NCI-H1694 treated with DMSO at 0.1 percent for 48 hours (cell line): ENCODE data around the gene MAFG.
"Not testable (repeated sequence)": the region's sequence is repeated elsewhere in the genome, so short reads cannot be mapped to it uniquely, and the experiment has no call there.

Experiments
- DNase-seq: peaks from one replicate; lab custom pipeline; 2025; lab: John Stamatoyannopoulos, UW

MAFG gene

DNA sequence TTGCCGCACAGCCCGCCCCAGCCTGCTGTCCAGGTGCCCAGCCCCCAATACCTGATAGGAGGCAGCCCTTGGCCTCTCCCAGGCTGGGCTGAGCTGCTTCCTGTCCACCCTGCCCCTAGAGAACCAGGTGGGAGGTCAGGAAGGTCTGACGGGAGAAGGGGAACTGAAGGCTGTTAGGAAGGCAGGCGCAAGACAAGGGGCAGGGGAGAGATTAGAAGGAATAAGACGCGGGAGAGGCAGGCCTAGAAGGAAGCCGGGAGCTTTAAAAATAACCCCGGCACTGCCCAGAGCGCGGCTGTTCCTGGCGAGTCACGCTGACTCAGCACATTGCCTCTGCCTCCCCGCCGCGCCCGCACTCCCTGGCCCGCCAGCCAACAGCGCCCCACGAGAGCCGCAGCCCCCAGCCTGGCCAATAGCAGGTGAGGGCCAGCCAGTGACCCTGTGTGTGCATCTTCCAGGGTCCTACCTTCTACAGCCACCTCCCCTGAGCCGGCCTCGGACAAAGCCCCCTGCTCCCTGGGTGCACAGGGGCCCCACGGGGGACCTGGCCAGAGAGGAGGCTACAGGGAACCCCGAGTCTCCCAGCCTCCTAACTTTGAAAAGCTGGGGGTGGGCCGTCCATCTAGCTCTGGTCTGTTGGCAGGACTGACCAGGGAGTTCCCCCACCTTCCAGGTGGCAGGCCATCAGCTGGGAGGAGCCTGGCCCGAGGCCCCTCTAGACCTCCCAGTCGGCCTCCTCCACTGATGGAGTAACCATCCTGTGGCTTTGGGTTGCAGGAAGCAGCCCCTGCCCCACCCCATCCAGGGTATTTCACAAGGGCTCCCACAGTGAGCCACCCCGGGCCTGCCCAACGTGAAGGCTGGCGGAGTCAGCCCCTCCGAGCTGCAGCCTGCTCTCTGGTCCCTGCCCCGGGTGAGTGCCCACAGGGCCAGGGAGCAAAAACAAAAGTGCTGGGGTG lies 4.0 kb downstream of the MAFG start:
- no peak for DNase-seq

DNA sequence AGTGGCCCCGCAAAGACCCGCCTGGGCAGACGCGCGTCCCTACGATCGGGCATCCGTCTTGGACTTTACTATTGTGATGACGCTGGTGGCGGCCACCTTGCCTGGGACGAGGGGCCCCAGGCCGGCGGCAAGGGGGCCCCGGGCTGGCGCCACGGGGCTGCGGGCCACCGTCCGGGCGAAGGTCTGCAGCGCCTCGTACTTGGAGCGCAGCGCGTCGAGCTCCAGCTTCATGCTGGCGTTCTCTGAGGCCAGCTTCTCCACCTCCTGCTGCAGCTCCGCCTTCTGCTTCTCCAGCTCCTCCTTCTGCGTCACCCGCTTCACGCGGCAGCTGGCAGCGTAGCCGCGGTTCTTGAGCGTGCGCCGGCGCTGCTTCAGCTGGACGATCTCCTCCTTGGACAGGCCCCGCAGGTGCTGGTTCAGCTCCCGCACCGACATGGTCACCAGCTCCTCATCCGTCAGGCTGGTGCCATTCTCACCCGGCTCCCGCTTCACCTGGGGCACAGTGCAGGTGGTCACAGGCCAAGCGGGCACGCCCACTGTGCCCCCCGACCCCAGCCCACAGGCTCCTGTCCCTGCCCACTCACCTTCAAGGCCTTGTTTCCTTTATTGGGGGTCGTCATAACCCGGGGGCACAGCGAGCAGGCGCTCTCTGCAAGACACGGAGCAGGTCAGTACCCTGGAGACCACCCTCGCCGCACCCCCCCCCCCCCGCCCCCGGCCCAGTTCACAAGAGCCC lies 4.8 kb downstream of the MAFG start:
- no peak for DNase-seq

DNA sequence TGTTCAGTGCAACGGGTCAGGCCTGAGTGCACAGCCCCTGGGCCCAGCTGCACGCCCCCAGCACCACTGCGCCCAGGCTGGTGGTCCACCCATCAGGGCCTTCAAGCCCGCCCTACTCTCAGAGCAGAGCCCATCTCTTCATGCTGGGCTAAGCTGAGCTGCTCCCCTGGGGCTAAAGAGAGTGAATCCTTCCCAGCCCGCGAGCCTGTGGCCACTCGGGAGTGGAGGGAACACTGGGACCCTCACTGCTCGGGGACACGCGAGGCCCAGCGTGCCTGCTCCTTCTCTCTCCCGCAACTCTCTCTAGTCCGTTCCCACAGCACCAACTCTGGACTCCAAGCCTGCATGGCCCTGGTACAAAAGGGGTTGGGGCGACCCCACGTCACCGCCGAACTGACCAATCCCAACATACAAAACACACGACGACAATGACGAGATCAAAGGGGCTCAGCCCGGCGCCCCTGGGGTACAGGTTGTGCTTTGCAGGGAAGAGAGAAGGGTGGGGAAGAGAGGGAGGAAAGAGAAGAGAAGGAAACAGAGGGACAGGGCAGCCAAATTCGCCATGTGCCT lies 5.5 kb downstream of the MAFG start:
- DNase-seq, result no peak

DNA sequence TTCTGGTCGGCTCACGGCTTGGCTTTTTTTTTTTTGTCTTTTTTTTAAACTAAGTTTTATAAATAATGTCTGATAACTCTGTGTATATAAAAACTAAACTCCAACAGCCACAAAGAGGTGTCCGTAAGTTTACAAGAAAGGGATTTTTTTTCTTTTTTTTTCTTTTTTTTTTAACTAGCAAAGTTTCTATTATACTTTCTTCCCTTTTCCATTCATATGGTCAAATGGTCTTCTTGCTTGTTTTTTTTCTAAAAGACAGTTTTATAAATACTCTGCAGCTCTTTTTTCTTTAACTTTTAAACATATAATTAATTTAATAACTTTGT lies 6.0 kb downstream of the MAFG start:
- no peak for DNase-seq

DNA sequence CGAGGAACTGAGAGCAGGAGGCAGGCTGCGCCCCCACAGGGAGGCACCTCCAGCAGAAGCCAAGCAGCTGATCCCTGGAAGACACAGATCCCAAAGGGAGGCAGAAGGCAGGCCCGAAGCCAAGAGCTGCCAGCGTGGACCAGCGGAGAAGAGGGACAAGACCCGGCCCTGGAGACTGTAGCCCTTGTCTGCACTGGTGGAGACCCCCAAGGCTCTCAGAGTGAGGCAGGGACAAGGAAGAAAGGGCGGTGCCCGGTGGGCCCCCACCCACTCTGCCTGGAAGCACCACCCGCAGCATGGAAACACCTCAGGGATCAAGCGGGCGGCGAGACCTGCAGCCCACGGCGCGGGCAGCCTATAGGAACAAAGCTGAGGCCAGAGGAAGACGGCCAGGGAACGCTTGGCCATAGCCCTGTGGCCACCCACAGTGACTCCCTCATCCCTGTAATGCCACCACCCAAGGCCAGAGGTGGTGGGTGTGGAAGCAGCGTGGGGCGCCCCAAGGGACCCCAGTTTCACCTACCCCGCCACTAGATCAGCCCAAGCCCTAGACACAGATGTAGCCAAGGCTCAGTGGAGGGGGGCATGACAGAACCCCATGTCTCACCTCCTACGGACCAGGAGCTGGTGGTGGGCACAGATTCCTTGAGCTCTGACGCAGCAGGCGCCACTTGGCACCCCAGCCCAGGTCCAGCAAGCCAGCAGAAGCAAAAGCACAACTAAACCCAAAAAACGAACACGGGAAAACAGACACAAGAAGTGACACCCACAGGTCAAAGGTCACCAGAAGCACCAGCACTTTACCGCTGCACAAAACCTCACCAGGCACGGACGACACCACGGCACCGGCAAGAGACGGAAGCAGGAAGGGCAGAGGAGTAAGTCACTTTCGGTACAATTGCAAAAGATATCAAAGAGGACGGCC lies 6.7 kb downstream of the MAFG start:
- no peak for DNase-seq

DNA sequence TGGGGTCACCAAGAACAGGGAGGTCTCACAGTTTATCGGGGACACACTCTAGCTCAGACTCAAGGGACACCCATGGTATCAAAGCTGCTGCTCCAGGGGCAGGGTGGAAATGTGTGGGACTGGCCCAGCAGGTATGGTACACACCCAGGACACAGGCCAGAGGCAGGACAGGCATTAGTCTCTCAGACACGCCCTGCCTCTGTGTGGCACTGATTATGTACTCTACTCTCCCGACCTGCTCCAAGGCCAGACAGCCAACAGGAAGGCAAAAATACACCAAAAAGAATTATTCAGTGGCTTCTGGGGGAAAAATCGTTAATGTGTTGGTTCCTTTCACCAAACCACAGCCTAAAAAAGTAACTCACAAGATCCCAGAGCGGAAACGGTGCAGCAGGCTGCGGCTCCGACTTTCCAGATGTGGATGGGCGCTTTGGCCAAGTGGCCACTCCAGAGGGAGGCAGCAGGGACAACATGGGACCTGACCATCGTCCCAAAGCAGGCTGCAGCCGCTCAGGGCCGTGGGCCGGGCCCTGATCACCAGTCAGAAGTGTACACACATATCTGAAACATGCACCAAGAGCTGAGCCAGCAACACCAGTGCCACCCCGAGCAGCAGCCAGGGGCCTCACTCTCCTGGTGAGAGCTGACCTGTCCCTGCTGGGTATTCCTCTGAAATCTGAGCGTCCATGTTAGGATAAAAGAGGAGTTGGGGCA lies 8.5 kb downstream of the MAFG start:
- DNase-seq, result no peak

DNA sequence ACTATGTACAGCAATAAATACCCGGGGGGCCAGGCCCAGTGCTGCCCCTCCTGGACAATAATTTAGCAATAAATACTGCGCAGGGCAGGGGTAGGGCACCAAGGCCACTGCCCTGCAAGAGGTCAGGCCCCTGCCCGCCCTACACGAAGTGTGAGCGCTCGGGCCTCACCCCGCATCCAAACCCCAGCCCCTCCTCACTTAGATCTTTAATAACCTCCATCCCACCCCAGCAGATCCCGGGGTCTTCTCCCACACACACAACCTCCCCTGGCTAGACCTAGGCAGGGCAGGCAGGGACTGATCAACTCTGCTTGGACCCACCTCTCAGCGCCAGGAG lies 9.2 kb downstream of the MAFG start:
- DNase-seq, result not testable (repeated sequence)

DNA sequence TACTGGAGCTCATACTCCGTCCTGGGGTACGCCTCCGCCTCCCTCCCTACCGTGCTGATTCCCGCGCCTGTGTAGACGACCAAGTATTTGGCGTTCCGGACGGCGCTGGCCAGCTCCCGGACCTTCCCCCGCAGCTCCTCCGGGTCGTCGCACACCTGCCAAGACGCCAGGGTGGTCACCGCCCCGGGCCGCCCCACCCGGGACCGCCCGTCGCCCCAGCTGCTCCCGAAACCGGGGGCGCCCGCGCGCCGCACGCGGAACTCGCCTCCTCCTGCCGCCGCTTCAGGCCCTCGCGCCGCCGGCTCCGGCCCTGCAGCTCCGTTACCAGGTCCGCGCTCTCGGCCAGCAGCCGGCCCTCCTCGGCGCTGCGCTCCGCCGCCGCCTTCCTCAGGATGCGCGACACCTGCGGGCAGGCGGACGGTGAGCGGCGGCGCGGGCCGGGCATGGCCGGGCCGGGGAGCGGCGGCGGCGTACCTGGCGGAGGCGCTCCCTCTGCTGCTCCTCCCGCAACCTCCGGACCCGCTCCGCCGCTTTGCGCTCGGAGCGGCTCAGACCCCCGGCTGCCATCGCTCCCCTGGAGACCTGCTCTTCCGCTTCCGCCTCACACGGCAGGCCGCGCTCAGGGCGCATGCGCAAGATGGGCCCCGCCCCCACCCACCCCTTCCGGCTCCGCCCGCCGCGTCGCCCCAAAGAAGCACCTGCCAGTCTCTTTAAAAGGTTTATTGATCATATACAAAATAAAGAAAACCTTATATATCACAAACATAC lies 9.8 kb downstream of the MAFG start, which contains the start of gene SIRT7:
SIRT7 (minus strand) TSS at position 612 of the 768 bp plus-strand sequence; CDS start at position 567, 45 bp downstream.
- peak; percentile 67 for DNase-seq

DNA sequence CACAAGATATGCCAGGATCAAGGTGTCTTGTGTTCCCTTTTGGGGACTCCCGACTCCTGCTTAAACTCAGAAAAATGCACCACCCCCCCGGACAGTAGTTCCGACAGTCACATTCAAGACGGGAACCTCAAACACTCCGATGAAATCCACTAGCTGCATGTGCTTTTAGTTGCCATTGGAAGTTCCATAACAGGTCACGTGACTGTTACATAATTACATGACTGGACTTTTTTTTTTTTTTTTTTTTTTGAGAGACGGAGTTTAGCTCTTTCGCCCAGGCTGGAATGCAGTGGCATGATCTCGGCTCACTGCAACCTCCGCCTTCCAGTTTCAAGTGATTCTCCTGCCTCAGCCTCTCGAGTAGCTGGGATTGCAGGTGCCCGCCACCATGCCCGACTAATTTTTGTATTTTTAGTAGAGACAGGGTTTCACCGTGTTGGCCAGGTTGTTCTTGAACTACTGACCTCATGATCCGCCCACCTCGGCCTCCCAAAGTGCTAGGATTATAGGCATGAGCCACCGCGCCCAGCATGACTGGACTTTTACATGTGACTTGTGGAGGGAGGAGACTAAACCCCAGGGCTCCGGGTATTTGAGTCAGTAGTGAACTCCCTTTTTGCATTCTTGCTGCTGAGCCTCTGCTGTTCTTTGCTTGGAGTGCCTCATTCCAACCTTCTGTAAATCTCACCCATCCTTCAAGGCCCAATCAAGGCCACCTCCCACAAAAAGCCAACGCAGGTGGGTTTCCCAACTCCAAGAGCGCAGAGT lies 11.1 kb downstream of the MAFG start:
- no peak for DNase-seq

DNA sequence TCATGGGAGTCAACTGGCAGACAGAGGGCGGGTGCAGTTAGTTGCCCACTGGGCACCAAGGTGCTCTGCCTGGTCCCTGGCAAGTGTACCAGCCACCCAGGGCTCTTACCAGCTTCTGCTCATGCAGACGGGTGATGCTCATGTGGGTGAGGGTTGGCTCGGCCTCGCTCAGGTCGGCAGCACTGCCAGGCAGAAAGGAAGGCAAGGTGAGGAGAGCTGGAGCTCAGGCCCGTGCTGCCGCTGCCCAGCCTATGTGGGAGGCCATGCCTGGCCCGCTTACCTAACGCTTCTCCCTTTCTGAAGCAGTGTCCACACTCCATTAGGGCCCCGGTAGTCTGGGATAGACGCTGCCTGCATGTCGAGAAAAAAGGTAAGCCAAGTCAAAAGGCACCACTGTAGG lies 12.2 kb downstream of the MAFG start:
- DNase-seq, result no peak

DNA sequence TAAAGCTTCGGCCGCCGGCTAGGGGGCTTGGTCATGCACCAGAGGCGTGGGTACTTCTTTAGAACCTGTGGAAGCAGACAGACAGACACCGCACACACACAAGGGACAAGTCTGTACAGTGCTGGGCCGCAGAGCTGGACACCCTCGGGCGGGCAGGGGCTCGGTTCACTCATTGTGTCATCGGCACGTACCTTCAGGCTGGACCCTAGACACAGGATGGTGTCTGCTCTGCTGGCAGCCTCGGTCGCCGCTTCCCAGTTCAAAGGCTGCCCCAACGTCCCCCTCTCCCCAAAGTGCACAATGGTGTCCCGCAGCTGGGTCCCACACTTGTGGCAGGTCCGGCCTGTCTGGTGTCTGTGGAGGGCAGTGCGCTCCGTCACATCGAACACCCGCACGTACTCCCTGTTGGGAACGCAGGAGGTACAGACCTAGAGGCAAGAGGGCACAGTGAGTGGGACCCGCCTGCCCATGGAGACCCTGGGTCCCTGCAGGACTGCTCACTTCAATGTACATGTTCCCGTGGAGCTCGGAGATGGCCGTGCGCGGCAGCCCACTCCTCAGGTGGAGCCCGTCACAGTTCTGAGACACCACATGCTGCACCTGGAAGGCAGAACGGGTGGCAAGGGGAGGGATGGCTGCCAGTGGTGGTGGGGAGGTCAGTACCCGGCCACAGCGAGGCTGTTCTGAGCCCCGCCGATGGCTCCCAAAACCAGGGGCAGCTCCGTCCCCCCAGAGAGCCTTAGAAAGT lies 13.3 kb downstream of the MAFG start:
- no peak for DNase-seq

DNA sequence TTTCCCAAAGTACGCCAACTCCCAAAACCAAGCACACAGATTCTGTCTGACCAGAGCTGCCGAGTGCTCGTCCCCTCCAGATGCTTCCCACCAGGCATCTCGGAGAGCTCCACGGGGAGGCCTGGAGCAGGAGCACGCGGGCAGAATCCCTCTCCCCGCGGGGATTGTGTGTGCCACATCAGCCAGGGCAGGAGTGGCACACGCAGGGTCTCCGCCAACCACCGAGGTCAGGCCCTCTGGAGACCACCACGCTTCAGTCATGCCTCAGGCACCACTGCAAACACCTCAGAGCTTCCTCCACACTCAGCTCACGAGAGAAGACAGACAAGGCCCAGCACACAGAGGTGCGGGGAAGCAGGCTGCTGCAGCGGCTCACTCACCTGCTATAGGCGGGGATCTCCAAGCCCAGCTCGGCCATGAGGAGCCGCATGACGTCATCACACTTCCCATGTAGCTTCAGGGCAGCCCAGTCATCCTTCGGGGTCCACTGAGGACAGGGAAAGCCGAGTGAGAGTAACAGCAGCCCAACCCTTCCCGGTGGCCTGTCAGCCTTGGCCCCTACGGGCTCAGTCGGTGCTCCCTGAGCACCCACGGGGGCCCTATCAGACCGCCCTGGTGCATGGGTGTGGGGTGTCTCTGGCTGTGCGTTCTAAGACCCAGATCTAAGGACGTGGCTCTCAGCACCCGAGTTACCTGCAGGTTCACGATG lies 14.0 kb downstream of the MAFG start:
- DNase-seq, result no peak

DNA sequence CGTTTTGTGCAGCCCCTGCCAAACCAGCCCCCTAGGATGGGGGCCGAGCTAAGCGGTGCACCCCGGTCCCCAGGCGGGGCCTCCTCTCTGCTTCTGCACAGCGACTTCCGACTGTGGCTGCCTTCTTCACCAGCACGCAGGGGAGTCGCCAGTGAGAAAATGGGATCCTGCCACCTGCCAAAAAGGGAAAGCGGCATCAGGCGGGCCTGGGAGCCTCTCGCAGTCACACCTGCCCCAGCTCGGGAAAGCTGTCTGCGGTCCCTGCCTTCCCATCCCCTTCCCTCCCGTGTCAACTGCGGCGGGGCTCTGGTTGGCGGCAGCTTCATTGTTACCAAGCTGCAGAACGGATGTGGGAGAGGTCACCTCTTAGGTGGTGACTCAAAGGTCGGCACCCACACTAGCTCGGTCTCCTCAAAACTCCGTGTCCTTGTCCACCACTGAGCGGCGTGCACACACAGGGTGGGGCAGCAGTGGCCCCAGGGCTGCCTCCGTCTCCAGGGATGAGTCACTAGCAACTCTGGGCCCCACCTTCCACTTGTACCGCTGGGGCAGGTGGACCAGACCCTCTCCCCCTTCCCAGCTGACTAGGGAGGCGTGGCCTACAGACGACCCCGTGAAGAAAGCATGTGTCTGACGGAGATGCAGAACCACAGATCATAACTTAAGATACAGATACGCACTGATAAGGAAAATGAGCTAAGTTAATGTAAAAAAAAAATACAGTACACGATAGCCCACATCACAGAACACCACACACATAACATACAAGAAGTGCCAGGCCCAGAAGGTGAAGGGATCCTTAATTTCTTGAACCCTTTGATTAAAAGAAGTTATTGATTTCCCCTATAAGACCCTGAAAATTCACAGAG lies 14.9 kb downstream of the MAFG start:
- DNase-seq, result no peak

DNA sequence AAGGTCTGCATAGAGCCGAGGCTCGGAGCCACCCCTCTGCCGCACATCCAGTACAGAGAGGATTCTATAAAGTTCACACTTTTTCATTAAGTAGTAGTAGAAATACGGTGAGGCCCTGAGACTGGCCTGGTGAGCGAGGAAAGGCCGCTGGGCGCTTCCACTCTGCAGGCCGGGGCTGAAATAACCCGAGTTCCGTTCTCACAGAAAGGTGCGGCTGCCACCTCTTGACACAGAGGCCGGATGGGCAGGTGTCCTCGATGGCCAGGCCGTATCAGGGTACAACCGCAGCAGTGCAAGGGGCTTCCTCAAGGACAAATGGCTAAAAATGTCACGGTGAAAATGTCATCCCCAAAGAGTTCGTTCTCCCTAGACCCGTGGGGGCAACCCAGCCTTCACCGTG lies 15.6 kb downstream of the MAFG start:
- DNase-seq, result no peak

DNA sequence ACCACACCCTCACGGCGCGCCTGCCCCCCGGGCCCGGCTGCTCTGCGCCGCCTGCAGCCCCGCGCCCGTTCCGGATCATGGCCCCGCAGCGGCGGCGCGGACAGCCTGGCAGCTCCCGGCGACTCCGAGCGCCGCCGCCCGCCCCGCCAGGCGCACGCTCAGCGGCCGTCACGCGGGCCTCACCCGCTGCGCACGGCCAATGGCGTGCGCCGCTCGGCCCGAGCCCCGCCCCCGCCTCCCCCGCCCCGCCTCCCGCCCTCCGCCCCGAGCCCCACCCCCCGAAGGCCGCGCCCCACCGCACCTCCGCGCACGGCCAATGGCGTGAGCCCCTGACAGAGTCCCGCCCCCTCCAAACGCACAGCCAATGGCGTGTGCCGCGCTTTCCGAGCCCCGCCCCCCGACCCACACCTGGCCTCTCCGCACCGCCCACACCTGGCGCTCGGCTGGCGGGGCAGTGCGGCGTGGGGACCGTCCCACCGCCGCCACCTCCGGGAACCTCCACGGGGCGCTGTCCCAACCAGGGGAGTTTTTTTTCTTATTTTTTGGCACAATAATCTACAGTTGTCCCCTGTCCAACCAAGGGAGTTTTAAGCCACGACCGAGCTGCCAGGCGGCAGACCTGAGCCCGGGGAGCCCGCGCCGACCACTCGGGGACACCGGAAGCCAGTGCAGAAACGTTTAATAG lies 16.1 kb downstream of the MAFG start, which contains the start of gene PCYT2:
PCYT2 (minus strand) TSS at position 123 of the 685 bp plus-strand sequence; CDS start at position 79, 44 bp downstream.
- peak; percentile 62 for DNase-seq

DNA sequence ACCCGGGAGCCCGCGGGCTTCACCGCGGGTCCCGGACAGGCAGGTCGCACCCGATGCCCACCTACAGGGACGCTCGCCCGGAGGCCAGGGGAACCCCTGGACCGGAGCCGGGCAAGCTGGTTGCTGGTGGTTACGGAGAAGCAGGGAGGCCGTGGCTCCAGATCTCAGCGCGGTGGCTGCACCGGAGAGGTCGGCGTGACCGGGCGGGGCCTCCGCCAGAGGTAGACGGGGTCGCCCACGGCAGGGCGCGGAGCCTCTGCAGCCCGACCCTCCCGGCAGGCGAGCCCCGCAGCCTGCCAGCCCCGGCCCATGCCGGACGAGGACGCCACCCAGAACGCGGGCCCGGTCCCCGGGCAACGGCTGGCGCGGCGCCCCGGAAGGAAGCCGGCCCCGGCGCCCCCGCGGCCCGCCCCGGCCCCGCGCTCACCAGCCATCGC lies 16.7 kb downstream of the MAFG start:
- no peak for DNase-seq
